Limb (tissue), 2 donors: ENCODE measurements around the gene RAPGEF3.

Experiments
- DNase-seq, 2 donors: peaks; one replicate each; pipeline ENCODE4 v3.0.0-alpha.2; 2016; ENCODE audit errors: extremely low spot score in 2 of 2

The RAPGEF3 gene

DNA sequence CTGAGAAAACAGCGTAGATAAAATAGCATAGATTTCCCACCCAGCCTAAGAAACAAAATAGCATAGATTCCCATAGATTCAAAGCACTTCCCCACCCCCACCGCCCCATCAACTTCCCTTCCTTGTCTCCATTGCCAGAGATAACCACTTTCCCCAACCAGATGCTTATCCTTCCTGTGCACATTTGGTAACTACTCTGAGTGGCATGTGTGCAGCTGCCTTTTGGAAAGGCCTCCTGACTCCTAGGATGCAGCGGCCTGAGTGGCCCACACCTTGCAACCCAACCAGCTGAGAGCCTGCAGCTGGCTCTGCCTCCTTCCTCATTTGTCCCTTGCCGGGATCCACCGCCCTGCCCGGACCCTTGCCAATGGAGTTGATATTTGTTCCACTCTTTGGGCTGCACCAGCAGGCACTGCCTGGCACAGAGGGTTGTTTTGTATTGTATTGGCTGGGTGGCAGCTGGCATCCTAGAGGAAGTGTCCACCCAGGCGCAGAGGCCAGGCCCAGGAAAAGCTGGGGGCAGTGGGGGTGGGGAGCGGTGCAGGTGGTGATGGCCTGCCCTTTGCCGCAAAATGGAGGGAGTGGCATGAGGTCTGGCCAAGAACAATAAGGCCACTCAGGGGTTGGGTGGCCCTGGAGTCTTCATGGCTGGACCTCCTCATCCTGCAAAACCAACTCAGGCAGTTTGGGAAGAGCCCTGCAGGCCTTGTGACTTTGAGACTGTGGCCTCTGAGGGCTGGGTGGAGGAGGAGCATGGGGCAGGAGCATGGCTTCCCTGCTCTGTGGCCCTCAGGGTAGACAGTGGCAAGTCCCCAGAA is 19.3 kb upstream of the RAPGEF3 start:
- peak in 1 of 2 donors; percentile 31 for DNase-seq

DNA sequence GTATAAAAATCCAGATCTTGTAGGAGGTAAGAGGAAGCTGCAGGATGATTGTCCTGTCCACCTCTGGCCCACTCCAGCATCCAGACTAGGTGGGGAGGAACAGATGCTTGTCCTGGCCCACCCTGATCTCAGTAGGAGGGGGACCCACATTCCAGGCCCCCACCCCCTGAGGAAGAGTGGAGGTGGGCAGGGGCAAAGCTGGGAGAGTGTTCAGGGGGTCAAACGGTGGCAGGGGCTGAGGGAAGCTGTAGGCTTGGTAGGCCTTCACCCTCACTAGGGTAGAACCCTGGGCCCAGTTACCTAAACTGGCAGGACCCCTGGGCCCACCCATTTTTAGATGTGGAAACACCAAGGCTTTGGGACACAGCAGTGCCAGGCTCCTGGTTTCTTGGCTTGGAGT is 18.5 kb upstream of the RAPGEF3 start:
- DNase-seq: no peak

DNA sequence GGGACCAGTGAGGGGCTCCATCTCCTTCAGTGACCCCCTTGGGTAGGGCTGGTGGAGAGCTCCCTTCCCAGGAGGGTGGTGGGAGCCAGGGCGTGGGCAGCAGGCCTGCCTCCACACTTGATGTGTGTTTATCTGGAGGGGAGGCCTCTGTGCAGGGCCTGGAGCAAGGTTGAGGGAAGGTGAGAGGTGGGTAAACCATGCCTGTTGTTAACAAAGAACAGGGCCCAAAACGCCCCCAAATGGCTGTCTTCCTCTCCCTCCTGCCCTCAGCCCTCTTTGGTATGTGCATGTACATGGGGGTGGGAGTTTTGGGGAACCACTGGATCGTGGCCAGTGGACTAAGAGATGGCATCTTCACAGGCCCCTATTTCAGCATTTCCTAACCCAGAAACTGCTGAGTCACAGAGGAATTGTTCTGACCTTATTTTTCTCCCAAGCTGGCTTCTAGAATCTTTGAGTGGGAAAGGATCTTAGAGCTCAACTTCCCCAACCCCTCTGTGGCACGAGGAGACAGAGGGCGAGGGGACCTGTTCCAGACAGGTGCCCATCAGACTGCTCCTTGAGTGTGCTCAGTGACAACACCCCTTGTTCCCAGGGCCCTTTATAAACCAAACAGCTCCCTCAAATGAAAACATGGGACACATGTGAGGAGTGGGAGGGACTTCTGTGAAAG is 17.9 kb upstream of the RAPGEF3 start:
- no peak for DNase-seq

DNA sequence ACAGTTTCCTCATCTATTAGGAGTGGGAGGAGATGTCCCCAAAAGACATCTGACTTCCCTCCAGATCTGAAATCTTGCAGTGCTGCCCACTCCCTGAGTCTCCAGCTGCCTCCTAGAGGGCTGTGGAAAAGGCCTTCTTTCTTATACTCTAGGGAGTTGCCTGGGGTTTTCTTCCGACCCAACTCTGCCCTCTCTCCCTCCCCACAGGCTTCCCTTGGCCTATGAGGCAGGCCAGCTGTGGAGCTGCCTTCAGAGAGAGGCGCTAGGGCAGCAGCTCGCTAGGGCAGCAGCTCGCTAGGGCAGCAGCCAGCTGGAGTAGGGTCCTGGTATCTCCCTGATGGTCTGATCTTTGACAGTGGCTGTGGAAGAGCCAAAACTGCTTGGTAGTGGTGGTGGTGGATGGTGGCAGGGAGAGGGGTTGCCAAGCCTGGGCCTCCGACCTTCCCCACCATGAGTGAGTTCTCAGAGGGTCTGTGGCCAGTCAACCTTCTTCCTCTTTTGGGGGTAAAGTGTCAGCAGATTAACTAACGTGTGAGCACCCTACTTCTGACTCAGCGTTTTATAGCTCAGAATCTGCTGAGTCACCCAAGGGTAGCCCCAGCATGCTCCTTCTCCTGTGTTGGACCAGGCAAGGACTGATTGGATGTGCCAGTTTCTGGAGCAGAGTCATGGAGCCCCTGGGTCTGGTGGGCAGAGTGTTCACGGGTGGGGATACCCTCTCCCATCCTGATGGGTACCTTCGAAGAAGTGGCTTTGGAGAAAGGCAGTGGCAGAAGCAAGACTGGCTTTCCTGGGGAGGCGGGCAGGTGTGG is 16.6 kb upstream of the RAPGEF3 start:
- peak in 1 of 2 donors; percentile 28 for DNase-seq

DNA sequence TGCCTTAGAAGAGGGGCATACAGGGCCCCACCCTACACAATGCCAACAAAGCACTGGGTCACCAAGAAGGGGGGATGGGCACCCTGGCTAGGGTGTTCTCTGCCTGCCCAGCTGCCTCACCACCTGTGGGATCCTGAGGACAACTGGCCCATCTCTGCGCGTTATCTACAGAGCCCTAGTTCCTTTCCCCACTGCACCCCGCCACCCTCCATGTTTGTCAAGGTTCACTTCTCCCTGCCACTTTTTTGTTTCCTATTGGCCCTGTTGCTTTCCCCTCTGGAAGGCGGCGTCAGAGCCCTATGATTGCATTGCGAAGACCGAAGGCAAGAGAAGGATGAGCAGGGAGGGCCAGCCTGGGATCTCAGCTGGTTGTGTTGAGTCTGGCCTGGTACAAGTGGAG is 16.0 kb upstream of the RAPGEF3 start:
- DNase-seq: no peak

DNA sequence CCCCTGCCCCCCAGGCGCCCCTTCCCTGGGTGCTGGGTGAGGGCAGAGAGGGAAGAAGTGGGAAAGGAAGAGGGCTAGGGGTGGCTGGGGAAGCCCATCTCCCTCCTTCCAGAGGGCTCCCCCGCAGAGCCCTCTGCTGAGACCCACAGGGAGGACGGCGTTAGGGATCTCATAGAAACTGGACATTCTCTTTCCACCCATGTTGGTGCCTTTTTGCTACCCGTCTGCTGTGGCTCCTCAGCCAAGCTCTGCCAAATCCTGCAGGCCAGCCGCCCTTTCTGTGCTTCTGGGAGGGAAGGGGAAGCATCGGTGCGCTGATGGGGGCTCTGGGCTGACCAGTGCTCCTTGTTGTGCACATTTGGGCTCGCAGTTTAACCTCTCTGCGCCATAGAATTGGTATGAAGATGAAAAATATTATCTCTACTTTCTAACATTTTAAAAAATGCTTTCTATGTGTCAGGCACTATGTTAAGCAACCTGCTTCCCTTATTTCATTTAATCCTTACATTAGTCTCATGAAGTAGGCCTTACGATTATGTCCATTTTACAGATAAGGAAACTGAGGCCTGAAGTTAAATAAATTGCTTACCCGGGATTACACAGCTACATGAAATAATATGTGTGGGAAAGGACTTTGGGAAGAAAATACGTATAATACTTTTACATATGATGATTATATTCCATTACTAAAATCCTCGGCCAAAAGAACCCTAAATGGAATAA is 15.3 kb upstream of the RAPGEF3 start:
- no peak for DNase-seq

DNA sequence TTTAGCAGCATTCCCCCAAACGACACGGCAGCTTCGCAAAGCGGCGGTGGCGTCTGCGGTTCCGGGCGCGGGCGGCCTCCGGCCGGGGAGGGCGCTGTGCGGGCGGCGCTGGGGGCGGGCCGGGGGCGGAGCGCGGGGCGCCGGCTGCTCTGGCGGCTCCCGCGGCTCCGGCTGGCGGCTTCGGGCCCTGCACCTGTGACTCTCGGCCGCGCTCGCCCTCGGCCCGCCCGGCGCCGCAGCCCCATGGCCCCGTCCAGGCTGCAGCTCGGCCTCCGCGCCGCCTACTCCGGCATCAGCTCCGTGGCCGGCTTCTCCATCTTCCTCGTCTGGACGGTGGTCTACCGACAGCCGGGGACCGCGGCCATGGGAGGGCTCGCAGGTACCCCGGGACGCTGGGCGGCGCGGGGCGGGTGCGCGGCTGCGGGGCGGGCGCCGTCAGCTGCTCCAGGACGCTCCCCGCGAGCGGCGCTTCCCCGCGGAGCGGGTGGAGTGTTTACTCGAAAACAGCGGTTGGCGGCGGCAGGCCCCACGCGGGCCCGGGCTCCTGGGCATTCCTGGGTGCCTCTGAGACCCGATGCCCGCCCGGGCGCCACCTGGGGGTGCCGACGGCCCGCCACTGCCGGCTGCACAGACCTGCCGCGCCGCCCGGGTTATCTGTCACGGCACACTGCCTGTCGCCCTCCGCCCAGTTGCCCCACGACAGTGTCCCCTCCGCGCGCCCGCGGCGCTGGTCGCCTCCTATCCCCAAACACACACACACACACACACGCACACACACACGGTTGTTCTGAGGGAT is 14.6 kb upstream of the RAPGEF3 start, which contains the start of gene SLC48A1:
SLC48A1 (plus strand) TSS at position 177 of the 796 bp plus-strand sequence; CDS start at position 244, 67 bp downstream.
- DNase-seq: peak; percentile 55 to 87

DNA sequence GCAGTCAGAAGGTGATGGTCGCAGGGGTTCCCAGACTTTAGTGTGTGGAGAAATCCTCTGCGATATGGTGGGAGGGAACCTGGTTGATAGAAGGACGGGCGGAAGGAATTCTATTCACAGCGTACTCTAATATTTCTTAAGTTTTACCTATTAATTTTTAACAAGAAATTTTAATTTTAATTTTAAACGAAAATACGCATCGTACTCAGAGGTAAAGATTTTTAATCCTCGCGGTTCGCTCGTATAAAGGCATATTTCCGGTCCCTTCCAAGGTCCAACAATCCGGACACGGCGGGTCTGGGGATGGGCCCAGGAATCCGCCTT is 14.0 kb upstream of the RAPGEF3 start:
- no peak for DNase-seq

DNA sequence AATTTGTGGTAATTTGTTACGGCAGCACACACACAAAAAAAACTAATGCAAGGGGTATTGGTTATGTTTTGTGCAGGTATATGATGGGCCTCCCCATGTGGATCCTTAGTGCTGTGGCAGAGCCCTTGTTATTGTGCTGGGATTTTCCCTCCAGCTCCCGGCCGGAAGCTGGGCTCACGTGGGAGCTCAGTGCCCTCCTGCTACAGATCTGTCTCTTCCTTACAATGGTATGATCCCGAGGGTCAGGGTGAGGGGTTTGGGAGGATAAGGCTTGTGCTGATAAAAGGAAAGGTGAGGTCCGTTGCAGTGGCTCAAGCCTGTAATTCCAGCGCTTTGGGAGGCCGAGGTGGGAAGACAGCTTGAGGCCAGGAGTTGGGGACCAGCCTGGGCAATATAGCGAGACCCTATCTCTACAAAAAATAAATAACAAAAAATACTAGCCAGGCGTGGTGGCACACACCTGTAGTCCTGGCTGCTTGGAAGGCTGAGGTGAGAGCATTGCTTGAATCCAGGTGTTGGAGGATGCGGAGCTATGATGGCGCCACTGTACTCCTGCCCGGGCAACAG is 13.5 kb upstream of the RAPGEF3 start:
- DNase-seq: no peak

DNA sequence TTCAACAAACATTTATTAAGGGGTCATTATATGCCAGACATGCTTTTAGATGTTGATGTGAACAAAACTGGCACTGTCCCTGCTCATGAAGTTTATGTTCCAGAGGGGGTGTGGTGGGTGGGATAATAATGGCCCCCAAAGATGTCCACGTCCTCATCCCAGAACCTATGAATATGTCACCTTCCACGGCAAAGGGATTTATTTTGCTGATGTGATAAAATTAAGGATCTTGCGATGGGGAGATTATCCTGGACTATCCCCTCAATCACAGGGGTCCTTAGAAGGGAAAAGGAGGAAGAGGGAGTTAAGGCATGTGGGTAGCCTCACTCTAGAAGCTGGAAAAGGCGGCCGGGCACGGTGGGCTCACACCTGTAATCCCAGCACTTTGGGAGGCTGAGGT is 12.6 kb upstream of the RAPGEF3 start:
- no peak for DNase-seq

DNA sequence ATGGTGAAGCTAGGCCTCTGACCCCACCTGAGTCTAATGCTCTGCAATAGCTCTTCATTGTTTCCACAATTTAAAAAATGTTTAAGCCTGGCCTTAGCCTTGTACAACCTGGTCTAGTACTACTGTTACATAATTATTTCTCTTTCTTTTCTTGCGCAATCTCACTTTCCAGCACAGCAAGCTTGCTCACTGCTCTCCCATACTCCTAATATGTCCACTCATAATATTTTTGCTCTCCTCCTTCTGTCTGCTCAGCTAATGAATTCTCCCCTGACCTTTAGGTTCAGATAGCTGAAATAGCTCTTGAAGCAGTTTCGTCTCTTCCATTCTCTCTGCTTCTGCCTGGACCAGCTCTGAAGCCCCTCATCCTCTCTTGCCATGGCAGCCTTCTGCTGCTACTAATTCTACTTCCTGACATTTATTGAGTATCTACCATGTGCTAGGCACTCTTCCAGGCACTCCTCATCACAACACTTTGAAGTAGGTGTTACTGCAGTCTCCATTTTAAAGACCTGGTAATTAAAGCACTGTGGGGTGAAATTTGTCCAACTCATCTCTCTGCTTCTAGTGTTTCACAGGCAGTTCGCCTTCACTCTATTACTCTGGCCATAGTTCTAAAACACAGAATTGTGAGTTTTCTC is 11.5 kb upstream of the RAPGEF3 start:
- no peak for DNase-seq

DNA sequence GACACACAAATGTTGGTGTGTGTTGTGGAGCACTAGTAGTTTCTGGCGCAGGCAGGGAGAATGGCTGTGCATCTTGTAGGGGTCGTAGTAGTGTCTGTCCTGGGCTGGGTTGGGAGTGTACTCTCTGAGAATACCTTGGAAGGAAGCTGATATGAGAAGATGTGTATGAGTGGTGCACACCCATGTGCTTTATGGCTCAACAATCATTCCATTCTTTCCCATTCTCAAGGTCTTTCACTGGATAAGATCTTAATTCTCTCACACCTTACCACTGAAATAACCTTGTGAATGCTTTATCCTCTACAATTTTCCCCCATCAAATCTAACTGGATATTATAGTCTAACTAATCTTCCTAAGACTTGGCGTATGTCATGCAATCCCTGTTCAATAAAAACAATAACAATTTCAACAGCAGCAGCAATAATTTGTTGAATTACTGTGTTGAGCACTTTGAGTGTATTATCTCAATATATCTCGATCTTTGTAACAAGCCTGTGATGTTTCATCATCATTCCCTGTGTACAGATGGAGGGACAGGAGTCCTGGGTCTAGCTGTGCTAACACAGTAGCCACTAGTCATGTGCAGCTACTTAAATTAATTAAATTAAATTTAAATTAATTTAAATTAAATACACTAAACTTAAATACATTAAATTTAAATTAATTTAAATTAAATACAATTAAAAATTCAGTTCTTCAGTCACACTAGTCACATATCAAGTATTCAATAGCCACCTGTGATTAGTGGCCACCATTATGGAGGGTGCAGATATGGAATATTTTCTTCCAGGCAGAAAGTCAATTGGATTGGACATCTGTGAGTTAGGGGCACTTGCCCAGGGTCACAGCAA is 10.8 kb upstream of the RAPGEF3 start:
- DNase-seq: no peak

DNA sequence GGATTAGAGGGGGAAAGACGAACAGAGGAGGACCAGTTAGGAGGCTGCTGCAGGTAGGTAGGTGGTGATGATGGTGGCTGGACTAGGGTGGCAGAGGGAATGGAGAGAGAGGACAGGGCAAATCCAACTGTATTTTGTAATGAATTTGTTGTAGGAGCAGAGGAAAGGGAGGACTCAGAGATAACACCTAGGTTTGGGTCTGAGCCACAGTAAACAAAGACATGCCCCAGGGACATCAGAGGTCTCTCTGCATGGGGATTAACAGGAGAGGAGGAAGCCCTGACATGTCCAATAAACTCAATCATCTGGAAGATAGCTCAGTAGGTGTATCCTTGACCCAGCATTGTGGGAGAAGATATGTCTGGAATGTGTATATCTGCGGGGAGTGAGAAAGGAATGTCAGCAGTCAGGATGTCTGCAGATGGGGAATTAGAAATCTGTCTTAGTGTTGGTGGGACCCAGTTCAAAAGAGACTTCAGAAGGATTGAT is 9.7 kb upstream of the RAPGEF3 start:
- DNase-seq: no peak

DNA sequence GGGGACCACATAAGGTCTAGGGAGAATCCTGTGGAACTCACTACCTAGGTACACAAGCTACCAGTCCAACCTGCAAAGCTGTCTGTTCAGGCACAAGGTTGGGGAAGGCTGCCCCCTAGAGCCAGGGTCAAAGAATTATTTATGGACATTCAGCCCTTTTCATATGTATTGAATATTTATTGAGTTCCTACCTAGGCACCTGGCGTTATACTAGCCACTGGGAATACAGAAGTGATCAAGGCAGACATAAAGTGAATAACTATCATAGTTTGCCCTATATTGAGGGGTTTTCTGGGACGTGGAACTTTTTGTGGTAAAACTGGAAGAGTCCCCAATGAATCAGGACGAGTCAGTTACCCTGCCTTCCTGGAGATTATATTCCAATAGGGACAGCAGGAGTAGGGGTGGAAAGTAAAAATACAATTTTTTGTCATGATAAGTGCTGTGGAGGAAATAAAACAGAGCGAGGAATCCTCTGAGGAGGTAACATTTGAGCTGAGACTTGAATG is 8.6 kb upstream of the RAPGEF3 start:
- no peak for DNase-seq

DNA sequence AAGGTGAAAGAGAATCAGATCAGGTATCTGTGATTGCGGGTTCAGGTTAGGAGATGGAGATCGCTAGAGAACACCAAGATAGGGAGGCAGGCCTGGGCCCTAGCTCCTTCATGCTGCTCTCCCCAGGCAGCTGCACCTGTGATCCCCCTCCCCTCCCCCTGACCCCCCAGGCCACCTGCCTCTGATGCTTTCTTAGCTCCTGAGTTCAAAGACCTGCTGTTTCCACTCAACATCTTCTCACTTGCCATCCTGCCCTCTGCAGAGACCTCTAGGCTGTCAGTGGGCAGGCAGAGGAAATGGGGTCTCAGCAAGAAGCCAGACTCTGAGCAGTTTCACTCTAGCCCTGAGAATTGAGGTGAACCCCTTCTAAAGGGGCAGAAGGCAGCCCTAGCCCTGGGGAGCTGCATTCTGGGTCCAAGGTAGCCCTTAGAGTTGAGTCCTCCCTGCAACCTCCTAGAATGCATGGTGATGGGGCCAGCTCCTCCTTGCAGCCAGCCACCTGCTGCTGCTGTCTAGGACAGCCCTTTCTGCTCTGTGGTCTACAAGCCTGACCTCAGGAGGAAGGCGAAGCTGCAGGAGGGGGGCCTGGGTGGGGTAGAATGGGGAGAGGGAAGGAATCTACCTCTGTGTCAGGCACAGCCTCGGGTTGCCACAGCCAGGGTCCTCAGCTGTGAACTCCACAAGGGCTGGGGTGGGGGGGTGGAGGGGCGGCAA is 8.0 kb upstream of the RAPGEF3 start:
- no peak for DNase-seq

DNA sequence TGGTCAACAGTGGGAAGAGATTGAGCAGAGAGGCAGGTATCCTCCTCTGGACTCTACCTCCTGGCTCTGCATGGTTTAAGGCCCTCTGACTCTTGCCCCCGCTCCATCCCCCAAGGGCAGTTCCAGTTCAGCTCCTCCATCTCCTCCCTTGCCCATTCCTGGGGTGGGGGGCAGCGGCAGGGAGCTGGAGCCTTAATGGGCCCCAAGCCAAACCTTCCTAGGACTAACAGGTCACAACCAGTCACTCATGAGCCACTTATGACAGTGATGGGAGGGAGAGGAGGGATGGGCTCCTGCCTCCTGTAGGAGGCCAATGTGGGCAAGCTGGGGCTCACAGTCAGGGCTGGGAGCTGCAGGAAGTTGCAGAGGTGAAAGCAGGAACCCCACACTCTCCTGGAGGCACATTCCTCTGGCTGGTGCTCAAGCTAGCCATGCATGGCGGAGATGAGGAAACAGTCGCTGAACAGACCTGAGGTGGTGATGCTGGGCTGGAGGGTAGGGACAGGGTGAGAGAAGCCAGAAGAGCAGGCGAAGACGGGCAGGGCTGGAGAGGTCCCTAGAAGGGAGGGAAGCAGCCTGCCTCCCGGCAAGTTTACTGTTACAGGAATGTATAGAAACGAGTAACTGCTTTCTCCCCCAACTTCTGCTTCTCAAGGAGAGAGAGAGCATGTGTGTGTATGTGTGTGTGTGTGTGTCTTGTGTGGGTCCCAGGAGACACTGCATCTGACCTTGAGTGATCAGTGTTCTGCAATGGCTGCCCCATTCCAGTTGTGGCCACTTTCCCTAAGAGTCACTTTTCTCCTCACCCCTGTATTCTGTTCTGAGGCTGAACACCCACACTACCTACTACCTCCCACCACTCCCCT is 5.0 kb upstream of the RAPGEF3 start:
- no peak for DNase-seq
